DOHH2 (cell line): ENCODE data around the gene FKBP1A.

Source experiments
- EZH2phosphoT487 ChIP-seq: fragments of 200-600 bp; sonication (generic); IDR thresholded peaks from 2 replicates; pipeline ENCODE4 v1.6.1; 2017; ENCODE audit warnings: borderline replicate concordance, mild to moderate bottlenecking, antibody characterized with exemption, low read length, moderate library complexity, mixed read lengths
- TF ChIP-seq, protein P1 (sequence below): fragments of 200-600 bp; sonication (generic); IDR thresholded peaks from one replicate; pipeline ENCODE4 v1.5.1; 2014; ENCODE audit warnings: antibody characterized with exemption, mild to moderate bottlenecking, low read depth, low read length; ENCODE audit not compliant: poor library complexity, severe bottlenecking

DNA sequence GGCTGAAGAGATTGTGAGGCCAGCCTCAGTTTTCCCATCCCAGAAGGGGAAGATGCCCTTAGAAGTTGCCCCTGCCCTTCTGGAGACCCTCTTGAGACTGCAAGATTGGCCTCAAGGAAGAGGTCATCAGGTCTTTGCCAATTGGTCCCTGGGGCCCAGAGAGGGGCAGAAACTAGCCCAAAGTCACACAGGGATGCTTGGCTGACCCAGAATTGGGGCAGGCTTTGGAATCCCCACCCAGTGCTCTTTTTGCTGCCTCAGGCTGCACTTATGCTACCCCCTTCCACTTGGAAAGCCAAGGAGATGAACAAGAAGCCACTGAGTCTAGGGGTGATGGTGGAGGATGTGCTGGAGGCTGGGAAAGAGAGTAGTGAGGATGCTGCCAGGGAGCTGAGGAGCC, 24.9 kb upstream of the FKBP1A start:
- TF ChIP-seq, protein P1, sequence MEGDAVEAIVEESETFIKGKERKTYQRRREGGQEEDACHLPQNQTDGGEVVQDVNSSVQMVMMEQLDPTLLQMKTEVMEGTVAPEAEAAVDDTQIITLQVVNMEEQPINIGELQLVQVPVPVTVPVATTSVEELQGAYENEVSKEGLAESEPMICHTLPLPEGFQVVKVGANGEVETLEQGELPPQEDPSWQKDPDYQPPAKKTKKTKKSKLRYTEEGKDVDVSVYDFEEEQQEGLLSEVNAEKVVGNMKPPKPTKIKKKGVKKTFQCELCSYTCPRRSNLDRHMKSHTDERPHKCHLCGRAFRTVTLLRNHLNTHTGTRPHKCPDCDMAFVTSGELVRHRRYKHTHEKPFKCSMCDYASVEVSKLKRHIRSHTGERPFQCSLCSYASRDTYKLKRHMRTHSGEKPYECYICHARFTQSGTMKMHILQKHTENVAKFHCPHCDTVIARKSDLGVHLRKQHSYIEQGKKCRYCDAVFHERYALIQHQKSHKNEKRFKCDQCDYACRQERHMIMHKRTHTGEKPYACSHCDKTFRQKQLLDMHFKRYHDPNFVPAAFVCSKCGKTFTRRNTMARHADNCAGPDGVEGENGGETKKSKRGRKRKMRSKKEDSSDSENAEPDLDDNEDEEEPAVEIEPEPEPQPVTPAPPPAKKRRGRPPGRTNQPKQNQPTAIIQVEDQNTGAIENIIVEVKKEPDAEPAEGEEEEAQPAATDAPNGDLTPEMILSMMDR: no peak
- TF ChIP-seq EZH2phosphoT487: no peak
